Temporal lobe (tissue), 1 donor: ENCODE data around the gene NR1I2. TPM values are rescaled to one million over a fixed set of nuclear protein-coding genes. Genes with fewer than 3 reads are reported as not detected.

Source experiments
- total RNA-seq: library from RNA; depleted of rRNA; stranded (reverse); fragments of >200 nt; gene quantifications from one replicate; pipeline ENCODE4 v1.2.3, GENCODE V29; 2014

The NR1I2 gene
- total RNA-seq, 1 donor from 2014 or later: 0.74 TPM

Other genes starting within 250 kb of the NR1I2 start
- 0.49 TPM for gene CD80, start 222.5 kb upstream of the NR1I2 start, total RNA-seq
- gene ADPRH, start 202.6 kb upstream of the NR1I2 start, total RNA-seq: 0.74 TPM
- under 0.01 TPM for gene PLA1A, start 184.2 kb upstream of the NR1I2 start, total RNA-seq
- gene POPDC2, start 121.5 kb upstream of the NR1I2 start, total RNA-seq: 1.5 TPM
- 12.3 TPM for gene COX17, start 104.7 kb upstream of the NR1I2 start, total RNA-seq
- gene CFAP91, start 79.1 kb upstream of the NR1I2 start, total RNA-seq: 4.9 TPM